DND-41 (cell line): Measurements from ENCODE around the gene HHLA2.

ENCODE experiments used
- ATAC-seq: fragments of 200-7000 bp; cut with Tn5 transposase; 3 replicates; pipeline ENCODE4 v1.9.1; 2021; ENCODE audit warnings: low read depth; ENCODE audit not compliant: insufficient read depth
- DNase-seq: peaks from one replicate; pipeline ENCODE4 v3.0.0-alpha.2; 2020
- H2AFZ ChIP-seq: 2 replicates; pipeline ENCODE4 v1.6.0; 2012; ENCODE audit warnings: low read depth, low read length
- H3K27ac ChIP-seq: 2 replicates; pipeline ENCODE4 v1.5.1; 2012; ENCODE audit warnings: low read length, inconsistent platforms
- H3K27me3 ChIP-seq: fragments of 200-600 bp; sonication (generic); 2 replicates; pipeline ENCODE4 v1.6.0; 2012; ENCODE audit warnings: low read length, mild to moderate bottlenecking, inconsistent platforms; ENCODE audit not compliant: insufficient read depth, poor library complexity
- H3K36me3 ChIP-seq: 2 replicates; pipeline ENCODE4 v1.5.1; 2012; ENCODE audit warnings: low read length, inconsistent platforms; ENCODE audit not compliant: insufficient read depth
- H3K4me1 ChIP-seq: 2 replicates; pipeline ENCODE4 v1.5.1; 2012; ENCODE audit warnings: mild to moderate bottlenecking, low read length; ENCODE audit not compliant: insufficient read depth
- H3K4me2 ChIP-seq: 2 replicates; pipeline ENCODE4 v1.6.0; 2012; ENCODE audit warnings: mild to moderate bottlenecking, moderate library complexity, low read length, inconsistent platforms; ENCODE audit not compliant: insufficient read depth
- H3K4me3 ChIP-seq, 2 experiments: fragments of 200-600 bp in 1 of 2; shearing (Covaris generic) in 1 of 2; 2 replicates each; pipeline ENCODE4 v1.5.1; 2012 to 2016; ENCODE audit warnings: inconsistent platforms in 2 of 2, low read length in 2 of 2, mild to moderate bottlenecking in 2 of 2, low read depth in 1 of 2, moderate library complexity in 1 of 2
- H3K79me2 ChIP-seq: 2 replicates; pipeline ENCODE4 v1.6.0; 2012; ENCODE audit warnings: low read length, inconsistent platforms; ENCODE audit not compliant: insufficient read depth
- H3K9ac ChIP-seq: 2 replicates; pipeline ENCODE4 v1.6.0; 2012; ENCODE audit warnings: low read depth, mild to moderate bottlenecking, inconsistent platforms, low read length, moderate library complexity
- H3K9me3 ChIP-seq: 2 replicates; pipeline ENCODE4 v1.5.1; 2012; ENCODE audit warnings: low read length, moderate library complexity, mild to moderate bottlenecking, inconsistent platforms; ENCODE audit not compliant: insufficient read depth, severe bottlenecking
- H4K20me1 ChIP-seq: 2 replicates; pipeline ENCODE4 v1.6.0; 2012; ENCODE audit warnings: low read length; ENCODE audit not compliant: insufficient read depth
- CTCF ChIP-seq: IDR thresholded peaks from 2 replicates; pipeline ENCODE4 v1.5.1; 2012; ENCODE audit warnings: borderline replicate concordance, low read length, moderate library complexity, mild to moderate bottlenecking; ENCODE audit not compliant: poor library complexity, severe bottlenecking; ENCODE audit errors: extremely low read depth
- EZH2 ChIP-seq: IDR thresholded peaks from 3 replicates; pipeline ENCODE4 v1.6.1; 2012; ENCODE audit warnings: borderline replicate concordance, low read depth, mild to moderate bottlenecking, moderate library complexity, low read length, inconsistent platforms; ENCODE audit not compliant: severe bottlenecking

The HHLA2 gene

DNA sequence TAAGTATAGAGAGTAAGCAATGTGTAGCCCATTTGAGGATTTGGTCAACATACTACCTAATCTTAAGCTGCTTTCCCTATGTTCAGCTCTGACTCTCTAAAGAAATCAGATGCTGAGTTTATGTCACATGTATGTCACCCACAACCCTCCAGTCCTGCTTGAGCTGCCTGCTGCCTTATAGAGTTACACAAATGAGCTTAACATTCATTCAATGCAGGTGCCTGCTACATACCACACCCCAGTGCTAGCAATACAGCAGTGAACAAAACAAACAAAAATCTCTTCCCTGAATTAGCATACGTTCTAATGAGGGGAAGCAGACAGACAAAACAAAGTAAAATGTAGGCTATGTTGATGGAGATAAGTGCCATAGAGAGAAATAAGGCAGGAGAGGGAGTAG is 93.0 kb downstream of the HHLA2 start:
- Histone ChIP-seq H3K79me2 (no peaks in the 10 kb centered on the region), H3K36me3 (no peaks in the 10 kb centered on the region), H3K9me3 (no peaks in the 10 kb centered on the region), H3K4me2 (no peak overlapping the region), H3K9ac (no peak overlapping the region), H3K4me1 (0 out of 2 replicates have a peak, but pooled peaks cover under 1% of the 10 kb centered on the region), H3K27me3 (no peaks in the 10 kb centered on the region), H3K4me3 (no peak overlapping the region), H4K20me1 (no peaks in the 10 kb centered on the region), H3K27ac (no peak overlapping the region), H2AFZ (no peak overlapping the region)
- DNase-seq (no peak), ATAC-seq (no peak)
- TF ChIP-seq CTCF (no peak), EZH2 (no peak)

DNA sequence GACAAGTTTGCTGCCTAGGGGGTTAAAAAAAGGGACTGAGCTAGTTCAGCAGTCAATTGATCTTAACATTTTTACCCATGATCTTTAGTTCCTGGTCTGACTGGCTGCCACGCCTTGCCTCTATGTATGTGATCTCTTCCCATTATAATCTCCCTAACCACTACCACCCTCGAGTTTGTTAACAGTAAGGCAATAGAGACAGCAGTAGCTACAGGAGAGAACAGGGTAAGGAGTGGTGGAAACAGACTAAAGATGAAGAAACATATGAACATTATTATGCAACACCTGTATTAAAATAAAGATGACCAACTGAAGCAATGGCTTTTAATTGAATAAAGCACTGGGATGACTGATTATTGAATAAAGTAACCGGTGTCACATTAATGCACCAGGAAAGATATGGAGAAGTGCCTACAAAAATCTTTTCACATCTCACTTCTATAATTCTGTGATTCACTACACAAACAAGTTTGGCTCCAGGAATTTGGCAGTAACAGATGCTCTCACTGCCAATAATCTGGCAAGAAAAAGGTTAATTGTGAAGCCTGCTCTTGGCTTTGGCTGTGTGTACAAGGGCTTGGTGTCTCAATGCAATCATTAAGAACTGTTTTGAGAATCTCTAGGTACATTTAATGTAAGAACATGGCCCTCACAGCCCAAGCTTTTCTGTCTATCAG is 95.7 kb downstream of the HHLA2 start:
- Histone ChIP-seq H2AFZ (no peak overlapping the region), H3K9me3 (no peaks in the 10 kb centered on the region), H3K27me3 (no peaks in the 10 kb centered on the region), H3K4me2 (no peak overlapping the region), H3K27ac (no peak overlapping the region), H3K4me3 (no peak overlapping the region), H3K36me3 (no peaks in the 10 kb centered on the region), H4K20me1 (no peaks in the 10 kb centered on the region), H3K9ac (no peak overlapping the region), H3K79me2 (no peaks in the 10 kb centered on the region), H3K4me1 (0 out of 2 replicates have a peak, but pooled peaks cover 5% of the 10 kb centered on the region)
- no peak for ATAC-seq
- no peak for TF ChIP-seq CTCF
- no peak for TF ChIP-seq EZH2
- DNase-seq = no peak

- 0 out of 2 replicates have a peak, but pooled peaks cover 5% of the 10 kb centered on the region for H3K4me1 ChIP-seq
- no peaks in the 10 kb centered on the region for H3K79me2 ChIP-seq
- H3K4me3 ChIP-seq = no peak overlapping the region
- no peaks in the 10 kb centered on the region for H4K20me1 ChIP-seq
- TF ChIP-seq CTCF (no peak), EZH2 (no peak)
- no peaks in the 10 kb centered on the region for H3K27me3 ChIP-seq
- H3K9ac ChIP-seq = no peak overlapping the region
- H3K36me3 ChIP-seq = no peaks in the 10 kb centered on the region
- H2AFZ ChIP-seq = no peak overlapping the region
- ATAC-seq (peak; percentile 79), DNase-seq (peak; percentile 32)
- H3K9me3 ChIP-seq = no peaks in the 10 kb centered on the region
- no peak overlapping the region for H3K27ac ChIP-seq
- no peak overlapping the region for H3K4me2 ChIP-seq
Measured at GRCh38 chr3:108393128-108393900, 97.0 kb downstream of the HHLA2 start.
